ENCODE results near the gene PTP4A2.

PTP4A2 gene

GRCh38 chr1:31870086-31870736 is 68.0 kb downstream of the PTP4A2 start:
- Histone ChIP-seq H3K9me3 (ENCODE audit: control insufficient read depth, low read length) (no peaks in the 10 kb centered on the region), H3K9ac (no peak overlapping the region), H3K79me2 (no peaks in the 10 kb centered on the region), H2AFZ (no peak overlapping the region), H3K4me1 (no peaks in the 10 kb centered on the region), H3K4me3 (ENCODE audit: low read depth, low read length) (no peak overlapping the region), H3K27me3 (ENCODE audit: control insufficient read depth, insufficient read depth, low read length) (no peaks in the 10 kb centered on the region), H3K4me2 (ENCODE audit: low read length) (no peak overlapping the region), H3K27ac (no peak overlapping the region), H3K36me3 (ENCODE audit: control insufficient read depth, insufficient read depth, low read length) (no peaks in the 10 kb centered on the region)
- TF ChIP-seq CTCF (IDR thresholded peaks at IDR 0.05) = no peak

GRCh38 chr1:31869449-31869848 is 68.7 kb downstream of the PTP4A2 start:
- Histone ChIP-seq H3K9me3 (ENCODE audit: control insufficient read depth, low read length) (no peaks in the 10 kb centered on the region), H3K4me3 (ENCODE audit: low read depth, low read length) (no peak overlapping the region), H3K27ac (no peak overlapping the region), H3K36me3 (ENCODE audit: control insufficient read depth, insufficient read depth, low read length) (no peaks in the 10 kb centered on the region), H3K4me1 (no peaks in the 10 kb centered on the region), H3K9ac (no peak overlapping the region), H3K79me2 (no peaks in the 10 kb centered on the region), H2AFZ (no peak overlapping the region), H3K27me3 (ENCODE audit: control insufficient read depth, insufficient read depth, low read length) (no peaks in the 10 kb centered on the region), H3K4me2 (ENCODE audit: low read length) (no peak overlapping the region)
- TF ChIP-seq CTCF (IDR thresholded peaks at IDR 0.05) = no peak

DNA sequence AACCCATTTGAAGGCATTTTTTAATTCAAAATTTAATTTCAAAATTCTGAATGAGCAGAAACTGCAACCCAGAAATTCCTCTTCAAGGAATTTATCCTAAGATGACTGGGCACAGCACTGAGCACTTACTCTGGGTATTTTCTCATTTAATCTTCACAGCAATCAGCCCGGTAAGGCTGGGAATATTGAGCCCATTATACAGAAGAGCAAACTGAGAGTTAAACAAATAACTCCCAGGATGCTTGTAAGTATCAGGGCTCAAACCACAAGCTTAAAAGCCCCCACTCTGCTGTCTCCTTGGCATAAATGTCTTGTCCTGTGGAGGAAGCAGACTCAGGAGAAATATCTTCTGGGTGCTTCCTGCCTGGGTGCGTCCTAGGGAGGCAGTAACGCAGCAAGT is 69.3 kb downstream of the PTP4A2 start:
- Histone ChIP-seq H3K36me3 (ENCODE audit: control insufficient read depth, insufficient read depth, low read length) (no peaks in the 10 kb centered on the region), H2AFZ (no peak overlapping the region), H3K27me3 (ENCODE audit: control insufficient read depth, insufficient read depth, low read length) (no peaks in the 10 kb centered on the region), H3K4me3 (ENCODE audit: low read depth, low read length) (no peak overlapping the region), H3K79me2 (no peaks in the 10 kb centered on the region), H3K27ac (no peak overlapping the region), H3K4me1 (no peaks in the 10 kb centered on the region), H3K9me3 (ENCODE audit: control insufficient read depth, low read length) (no peaks in the 10 kb centered on the region), H3K9ac (no peak overlapping the region), H3K4me2 (ENCODE audit: low read length) (no peak overlapping the region)
- no peak for TF ChIP-seq CTCF (IDR thresholded peaks at IDR 0.05)

GRCh38 chr1:31867546-31867945 is 70.6 kb downstream of the PTP4A2 start:
- H3K27me3 ChIP-seq (ENCODE audit: control insufficient read depth, insufficient read depth, low read length) = no peaks in the 10 kb centered on the region
- H3K4me1 ChIP-seq = no peaks in the 10 kb centered on the region
- H3K79me2 ChIP-seq = no peaks in the 10 kb centered on the region
- H3K4me3 ChIP-seq (ENCODE audit: low read depth, low read length) = no peak overlapping the region
- H3K36me3 ChIP-seq (ENCODE audit: control insufficient read depth, insufficient read depth, low read length) = no peaks in the 10 kb centered on the region
- TF ChIP-seq CTCF (IDR thresholded peaks at IDR 0.05) = no peak
- no peak overlapping the region for H3K9ac ChIP-seq
- no peak overlapping the region for H3K4me2 ChIP-seq (ENCODE audit: low read length)
- H3K27ac ChIP-seq = no peak overlapping the region
- no peak overlapping the region for H2AFZ ChIP-seq
- H3K9me3 ChIP-seq (ENCODE audit: control insufficient read depth, low read length) = no peaks in the 10 kb centered on the region

GRCh38 chr1:31866450-31867032 is 71.6 kb downstream of the PTP4A2 start:
- TF ChIP-seq CTCF (IDR thresholded peaks at IDR 0.05) = no peak
- Histone ChIP-seq H3K79me2 (no peaks in the 10 kb centered on the region), H3K36me3 (ENCODE audit: control insufficient read depth, insufficient read depth, low read length) (no peaks in the 10 kb centered on the region), H3K9me3 (ENCODE audit: control insufficient read depth, low read length) (no peaks in the 10 kb centered on the region), H3K4me3 (ENCODE audit: low read depth, low read length) (no peak overlapping the region), H3K27ac (no peak overlapping the region), H3K4me1 (no peaks in the 10 kb centered on the region), H3K27me3 (ENCODE audit: control insufficient read depth, insufficient read depth, low read length) (no peaks in the 10 kb centered on the region), H3K4me2 (ENCODE audit: low read length) (no peak overlapping the region), H3K9ac (no peak overlapping the region), H2AFZ (no peak overlapping the region)
